GM10266 (cell line): ENCODE data around the gene NBAS.

Source experiments
- DNase-seq: peaks from one replicate; pipeline ENCODE4 v3.0.0; 2012; ENCODE audit errors: extremely low spot score
- TF ChIP-seq, protein P1 (sequence below): IDR thresholded peaks from 2 replicates; pipeline ENCODE4 v1.5.1; 2012; ENCODE audit warnings: mild to moderate bottlenecking, low read depth; ENCODE audit not compliant: control insufficient read depth, insufficient read depth; ENCODE audit errors: missing control alignments

Gene NBAS

DNA sequence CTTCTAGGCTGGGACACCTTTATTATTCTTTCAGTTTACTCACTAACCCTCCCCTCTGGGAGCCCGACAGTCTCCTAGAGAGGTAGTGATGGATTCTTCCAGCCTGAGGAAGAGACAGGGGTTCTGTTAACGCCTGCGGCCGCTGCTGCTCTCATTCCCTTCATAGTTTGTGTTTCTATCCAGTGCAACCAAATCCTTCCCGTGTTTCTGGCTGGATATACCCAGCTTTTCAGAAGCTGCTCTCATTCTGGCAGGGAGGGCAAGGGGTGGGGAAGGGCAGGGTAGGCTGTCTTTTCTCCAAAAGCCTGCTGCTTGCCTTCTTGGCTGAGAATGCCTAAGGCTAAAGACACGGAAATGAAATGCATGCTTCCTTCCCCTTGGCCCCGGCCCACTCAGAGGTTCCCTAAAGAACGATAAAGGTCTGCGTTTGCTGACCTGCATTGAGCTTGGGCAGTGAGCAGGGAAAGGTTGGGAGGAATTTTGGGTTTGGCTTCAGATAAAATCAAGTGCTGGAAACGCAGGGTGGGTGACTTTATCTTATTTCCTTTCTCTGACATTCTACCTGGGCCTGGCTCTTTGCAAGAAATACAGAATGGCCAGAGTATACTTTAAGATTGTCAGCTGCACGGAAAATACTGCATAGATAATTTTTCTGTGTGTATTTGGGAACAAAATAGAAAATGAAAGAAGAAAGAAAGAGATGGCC lies 390.9 kb downstream of the NBAS start:
- DNase-seq: no peak
- TF ChIP-seq, protein P1, sequence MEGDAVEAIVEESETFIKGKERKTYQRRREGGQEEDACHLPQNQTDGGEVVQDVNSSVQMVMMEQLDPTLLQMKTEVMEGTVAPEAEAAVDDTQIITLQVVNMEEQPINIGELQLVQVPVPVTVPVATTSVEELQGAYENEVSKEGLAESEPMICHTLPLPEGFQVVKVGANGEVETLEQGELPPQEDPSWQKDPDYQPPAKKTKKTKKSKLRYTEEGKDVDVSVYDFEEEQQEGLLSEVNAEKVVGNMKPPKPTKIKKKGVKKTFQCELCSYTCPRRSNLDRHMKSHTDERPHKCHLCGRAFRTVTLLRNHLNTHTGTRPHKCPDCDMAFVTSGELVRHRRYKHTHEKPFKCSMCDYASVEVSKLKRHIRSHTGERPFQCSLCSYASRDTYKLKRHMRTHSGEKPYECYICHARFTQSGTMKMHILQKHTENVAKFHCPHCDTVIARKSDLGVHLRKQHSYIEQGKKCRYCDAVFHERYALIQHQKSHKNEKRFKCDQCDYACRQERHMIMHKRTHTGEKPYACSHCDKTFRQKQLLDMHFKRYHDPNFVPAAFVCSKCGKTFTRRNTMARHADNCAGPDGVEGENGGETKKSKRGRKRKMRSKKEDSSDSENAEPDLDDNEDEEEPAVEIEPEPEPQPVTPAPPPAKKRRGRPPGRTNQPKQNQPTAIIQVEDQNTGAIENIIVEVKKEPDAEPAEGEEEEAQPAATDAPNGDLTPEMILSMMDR: no peak

DNA sequence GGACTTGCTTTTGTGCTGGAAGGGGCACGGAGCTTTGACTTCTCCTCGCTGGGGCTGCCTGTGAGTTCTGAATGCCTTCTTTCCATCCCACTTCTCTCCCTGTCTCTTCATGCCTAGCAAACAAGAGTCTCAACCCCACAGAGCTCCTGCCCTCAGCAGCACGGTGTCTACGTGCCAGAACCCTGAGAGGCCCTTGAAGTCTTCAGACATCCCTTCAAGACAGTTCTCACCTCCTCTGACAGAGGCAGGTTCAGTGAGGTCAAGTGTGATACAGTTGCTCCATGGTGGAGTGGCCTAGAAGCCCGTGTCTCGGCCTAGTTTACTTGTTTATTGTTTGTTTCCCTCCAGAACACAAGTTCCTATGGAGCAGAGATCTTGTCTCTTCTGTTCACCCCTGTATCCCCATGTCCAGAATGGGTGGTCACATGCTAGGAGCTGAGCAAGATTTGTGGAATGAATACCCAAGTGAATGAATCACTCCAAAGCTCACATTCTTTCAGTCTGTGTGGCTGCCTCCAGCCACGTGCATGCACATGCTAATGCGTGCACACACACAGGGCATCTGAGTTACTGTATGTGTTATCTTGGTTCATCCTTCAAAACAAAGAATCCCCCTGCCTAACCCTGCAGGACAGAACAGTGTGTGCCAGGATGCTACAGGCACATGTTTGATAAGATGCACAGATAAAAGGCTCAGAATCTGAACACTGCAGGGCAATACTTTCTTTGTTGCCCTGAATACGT lies 391.6 kb downstream of the NBAS start:
- no peak for DNase-seq
- TF ChIP-seq, protein P1: no peak

DNA sequence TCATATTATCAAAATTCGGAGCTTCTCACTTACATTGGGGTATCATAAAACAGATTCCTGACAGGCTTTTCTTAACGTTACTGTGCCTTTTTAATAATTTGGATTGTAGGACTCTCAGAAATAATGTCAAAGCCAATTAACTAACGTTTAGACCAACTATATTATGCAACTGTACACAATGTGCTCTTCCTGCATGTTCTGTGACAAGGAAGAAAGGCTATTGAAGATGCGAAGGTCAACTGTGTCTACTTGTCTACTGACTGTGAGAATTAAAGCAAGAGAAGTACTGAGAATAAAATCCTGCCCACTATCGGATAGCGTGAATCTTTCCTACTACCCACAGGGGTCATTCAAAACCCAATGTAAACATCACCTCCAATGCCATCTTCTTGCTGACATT lies 393.0 kb downstream of the NBAS start:
- DNase-seq: no peak
- TF ChIP-seq, protein P1: no peak

DNA sequence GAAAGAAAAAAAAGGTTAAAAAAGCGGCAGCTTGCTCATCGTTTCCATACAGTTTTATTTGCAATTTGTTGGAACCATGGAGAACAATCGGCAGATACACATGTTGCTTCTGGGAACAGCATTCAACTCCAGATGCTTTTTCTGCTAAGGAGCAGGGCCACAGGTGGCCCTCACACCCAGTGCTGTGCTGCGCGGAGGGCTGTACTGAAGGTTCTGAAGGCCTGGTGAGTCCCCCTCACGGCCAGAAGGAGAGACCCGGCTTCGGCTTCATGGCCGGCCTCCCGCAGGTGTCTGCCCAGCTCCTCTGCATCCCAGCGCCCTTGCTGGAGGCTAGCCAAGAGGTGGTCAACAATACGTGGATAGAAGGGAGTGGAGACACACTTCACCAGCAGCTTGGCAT lies 394.3 kb downstream of the NBAS start:
- TF ChIP-seq, protein P1: no peak
- no peak for DNase-seq

DNA sequence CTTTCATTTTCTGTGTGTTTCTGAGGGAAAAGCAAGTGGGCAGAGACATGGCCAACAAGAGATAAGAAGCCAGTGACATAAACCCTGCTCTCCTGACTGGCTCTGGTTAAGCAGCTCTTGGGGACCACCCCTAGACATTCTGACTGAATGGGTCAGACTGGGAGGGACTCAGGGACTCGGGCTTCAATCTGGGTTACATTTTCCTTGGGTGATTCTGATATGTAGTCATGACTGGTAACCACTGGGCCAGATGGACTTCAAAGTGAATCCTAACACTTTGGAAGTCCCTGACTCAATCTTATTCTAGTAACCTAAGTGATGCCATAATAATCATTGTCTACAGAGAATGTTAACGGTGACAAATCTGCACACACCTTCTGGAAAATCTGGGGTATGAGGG lies 397.8 kb downstream of the NBAS start:
- TF ChIP-seq, protein P1: no peak

DNA sequence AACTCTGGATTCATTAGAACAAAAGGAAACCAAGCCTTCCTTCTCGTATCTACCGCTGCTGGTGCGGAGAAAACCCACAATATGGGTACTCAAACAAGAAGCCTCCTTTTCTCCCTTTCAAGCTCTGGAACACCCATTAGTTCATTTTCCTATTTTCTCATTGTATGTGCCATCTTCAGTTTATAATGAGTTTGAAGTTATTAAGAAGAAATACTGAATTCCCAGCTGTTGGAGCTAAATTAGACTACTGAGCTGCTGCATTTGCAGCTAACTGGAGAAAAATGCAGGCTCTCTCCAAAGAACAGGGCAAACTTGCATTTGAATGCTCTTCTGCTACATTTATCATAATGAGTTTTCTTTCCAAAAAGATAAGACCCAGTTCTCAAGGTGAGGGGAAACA lies 398.5 kb downstream of the NBAS start:
- TF ChIP-seq, protein P1: no peak
- no peak for DNase-seq

More for the DNA sequence above, 397.8 kb downstream of the NBAS start:
- DNase-seq: no peak
